NCI-H187 treated with DMSO at 0.1 percent for 48 hours (cell line): Measurements from ENCODE around the gene CCM2.
"Not testable (repeated sequence)": the region's sequence is repeated elsewhere in the genome, so short reads cannot be mapped to it uniquely, and the experiment has no call there.

ENCODE experiments used
- DNase-seq: peaks from one replicate; lab custom pipeline; 2025; lab: John Stamatoyannopoulos, UW

Gene CCM2

GRCh38 chr7:44981035-44981706, 18.8 kb upstream of the CCM2 start:
- no peak for DNase-seq

- DNase-seq = no peak
Observed at GRCh38 chr7:44982535-44982923, 17.5 kb upstream of the CCM2 start.

GRCh38 chr7:44982970-44983369, 17.0 kb upstream of the CCM2 start:
- DNase-seq = no peak

GRCh38 chr7:44983742-44984477, 16.1 kb upstream of the CCM2 start:
- DNase-seq = no peak

GRCh38 chr7:44984478-44984758, 15.6 kb upstream of the CCM2 start:
- DNase-seq = no peak

- DNase-seq = no peak
Observed at GRCh38 chr7:44985033-44985695, 14.8 kb upstream of the CCM2 start.

- no peak for DNase-seq
Observed at GRCh38 chr7:44985900-44986217, 14.1 kb upstream of the CCM2 start.

- DNase-seq = no peak
Observed at GRCh38 chr7:44986218-44987053, 13.6 kb upstream of the CCM2 start.

- DNase-seq = no peak
Observed at GRCh38 chr7:44987457-44987856, 12.5 kb upstream of the CCM2 start.

GRCh38 chr7:44987996-44988395, 12.0 kb upstream of the CCM2 start:
- no peak for DNase-seq

- DNase-seq = no peak
Observed at GRCh38 chr7:44988701-44989100, 11.3 kb upstream of the CCM2 start.

- no peak for DNase-seq
Observed at GRCh38 chr7:44989132-44989531, 10.9 kb upstream of the CCM2 start.

GRCh38 chr7:44990109-44991023, 9.6 kb upstream of the CCM2 start:
- no peak for DNase-seq

- not testable (repeated sequence) for DNase-seq
Observed at GRCh38 chr7:44992004-44992795, 7.8 kb upstream of the CCM2 start.

GRCh38 chr7:44994877-44995554, 5.0 kb upstream of the CCM2 start:
- no peak for DNase-seq

GRCh38 chr7:44995555-44996493, 4.2 kb upstream of the CCM2 start:
- no peak for DNase-seq

GRCh38 chr7:44998153-44998871, 1.7 kb upstream of the CCM2 start:
- no peak for DNase-seq
